Progenitor cell of endocrine pancreas (in vitro differentiated cells): ENCODE measurements around the gene SSX3. TPM values are rescaled to one million over a fixed set of nuclear protein-coding genes. Genes with fewer than 3 reads are reported as not detected.

ENCODE experiments used
- DNase-seq: peaks from one replicate; pipeline ENCODE4 v3.0.0; 2021; ENCODE audit warnings: low spot score; ENCODE audit not compliant: unreplicated experiment
- H3K27ac Mint-ChIP-seq: 2 replicates; pipeline ENCODE4 v1.8.0; 2021; ENCODE audit warnings: mild to moderate bottlenecking, moderate library complexity, mixed read lengths
- H3K27me3 Mint-ChIP-seq: 2 replicates; pipeline ENCODE4 v1.8.0; 2021; ENCODE audit warnings: mixed read lengths
- H3K36me3 Mint-ChIP-seq: 2 replicates; pipeline ENCODE4 v1.8.0; 2022; ENCODE audit warnings: mixed read lengths; ENCODE audit not compliant: insufficient read depth
- H3K4me1 Mint-ChIP-seq: 2 replicates; pipeline ENCODE4 v1.8.0; 2021; ENCODE audit warnings: low read depth, mixed read lengths
- H3K4me3 Mint-ChIP-seq: 2 replicates; pipeline ENCODE4 v1.8.0; 2021; ENCODE audit warnings: low read depth, mild to moderate bottlenecking, moderate library complexity, mixed read lengths
- H3K9me3 Mint-ChIP-seq: 2 replicates; pipeline ENCODE4 v1.8.0; 2021; ENCODE audit warnings: low read depth, mixed read lengths
- total RNA-seq: library from RNA; stranded (reverse); gene quantifications from 2 replicates; pipeline ENCODE4 v1.2.1, GENCODE V29; 2021
- TF ChIP-seq, protein P1 (sequence below): fragments of 200-600 bp; sonication (generic); IDR thresholded peaks from one replicate; pipeline ENCODE4 v1.5.0; 2021; ENCODE audit warnings: antibody characterized with exemption, mild to moderate bottlenecking; ENCODE audit not compliant: unreplicated experiment

Gene SSX3
- total RNA-seq, 1 donor from 2014 or later, result not detected

DNA sequence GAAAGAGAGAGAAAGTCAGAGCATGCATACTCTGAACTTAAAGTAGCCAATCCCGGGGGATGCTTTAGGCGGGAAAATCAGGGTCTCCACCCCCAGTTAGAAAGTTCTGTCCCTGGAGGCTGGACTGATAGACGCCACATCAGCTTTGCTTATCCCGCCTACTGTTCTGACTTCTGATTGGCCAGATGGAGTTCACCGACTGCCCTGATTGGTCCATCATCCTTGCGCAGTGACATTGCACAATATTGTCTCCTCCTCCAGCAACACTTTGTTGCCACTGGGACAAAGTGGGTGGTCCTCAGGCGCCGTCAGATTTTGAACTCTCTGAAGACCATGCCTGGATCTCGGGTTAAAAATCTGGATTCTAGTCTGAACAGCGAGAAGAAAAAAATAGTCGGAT, 50.3 kb downstream of the SSX3 start:
- Mint-ChIP-seq H3K36me3 (no peaks in the 10 kb centered on the region), H3K9me3 (peaks cover 13% of the 10 kb centered on the region), H3K27me3 (no peaks in the 10 kb centered on the region), H3K27ac (no peak overlapping the region), H3K4me3 (no peak overlapping the region), H3K4me1 (no peaks in the 10 kb centered on the region)
- DNase-seq, result no peak
- TF ChIP-seq, protein P1, sequence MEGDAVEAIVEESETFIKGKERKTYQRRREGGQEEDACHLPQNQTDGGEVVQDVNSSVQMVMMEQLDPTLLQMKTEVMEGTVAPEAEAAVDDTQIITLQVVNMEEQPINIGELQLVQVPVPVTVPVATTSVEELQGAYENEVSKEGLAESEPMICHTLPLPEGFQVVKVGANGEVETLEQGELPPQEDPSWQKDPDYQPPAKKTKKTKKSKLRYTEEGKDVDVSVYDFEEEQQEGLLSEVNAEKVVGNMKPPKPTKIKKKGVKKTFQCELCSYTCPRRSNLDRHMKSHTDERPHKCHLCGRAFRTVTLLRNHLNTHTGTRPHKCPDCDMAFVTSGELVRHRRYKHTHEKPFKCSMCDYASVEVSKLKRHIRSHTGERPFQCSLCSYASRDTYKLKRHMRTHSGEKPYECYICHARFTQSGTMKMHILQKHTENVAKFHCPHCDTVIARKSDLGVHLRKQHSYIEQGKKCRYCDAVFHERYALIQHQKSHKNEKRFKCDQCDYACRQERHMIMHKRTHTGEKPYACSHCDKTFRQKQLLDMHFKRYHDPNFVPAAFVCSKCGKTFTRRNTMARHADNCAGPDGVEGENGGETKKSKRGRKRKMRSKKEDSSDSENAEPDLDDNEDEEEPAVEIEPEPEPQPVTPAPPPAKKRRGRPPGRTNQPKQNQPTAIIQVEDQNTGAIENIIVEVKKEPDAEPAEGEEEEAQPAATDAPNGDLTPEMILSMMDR, result no peak

Other genes with a start within 250 kb of the SSX3 start
- gene SPACA5B, start 226.1 kb downstream of the SSX3 start, total RNA-seq, result not detected in 2 replicates
- gene SSX5, start 159.9 kb downstream of the SSX3 start, total RNA-seq, result not detected in 2 replicates
- gene SSX1, start 101.3 kb downstream of the SSX3 start, total RNA-seq, result not detected in 2 replicates
- gene SSX4, start 26.8 kb upstream of the SSX3 start, total RNA-seq, result not detected in 2 replicates
- not detected in 2 replicates for gene SSX4B, start 55.3 kb upstream of the SSX3 start, total RNA-seq
- 0.33 and 0.74 TPM in 2 replicates for gene SLC38A5, start 113.6 kb upstream of the SSX3 start, total RNA-seq
- 40.5 and 41.8 TPM in 2 replicates for gene FTSJ1, start 119.5 kb upstream of the SSX3 start, total RNA-seq
- 6.5 and 8.3 TPM in 2 replicates for gene PORCN, start 152.3 kb upstream of the SSX3 start, total RNA-seq
- 73.1 and 81.9 TPM in 2 replicates for gene EBP, start 165.1 kb upstream of the SSX3 start, total RNA-seq
- gene TBC1D25, start 183.0 kb upstream of the SSX3 start, total RNA-seq, result 12.6 and 14.5 TPM in 2 replicates
- gene RBM3, start 217.8 kb upstream of the SSX3 start, total RNA-seq, result 140 and 169 TPM in 2 replicates
- 103 and 112 TPM in 2 replicates for gene WDR13, start 240.8 kb upstream of the SSX3 start, total RNA-seq